ENCODE measurements around the gene ZMYM4. TPM values are rescaled to one million over a fixed set of nuclear protein-coding genes. Genes with fewer than 3 reads are reported as not detected.
"Not testable (repeated sequence)": the region's sequence is repeated elsewhere in the genome, so short reads cannot be mapped to it uniquely, and the experiment has no call there.

ZMYM4 gene
- total RNA-seq, 1 donor from 2014 or later: 116 TPM

DNA sequence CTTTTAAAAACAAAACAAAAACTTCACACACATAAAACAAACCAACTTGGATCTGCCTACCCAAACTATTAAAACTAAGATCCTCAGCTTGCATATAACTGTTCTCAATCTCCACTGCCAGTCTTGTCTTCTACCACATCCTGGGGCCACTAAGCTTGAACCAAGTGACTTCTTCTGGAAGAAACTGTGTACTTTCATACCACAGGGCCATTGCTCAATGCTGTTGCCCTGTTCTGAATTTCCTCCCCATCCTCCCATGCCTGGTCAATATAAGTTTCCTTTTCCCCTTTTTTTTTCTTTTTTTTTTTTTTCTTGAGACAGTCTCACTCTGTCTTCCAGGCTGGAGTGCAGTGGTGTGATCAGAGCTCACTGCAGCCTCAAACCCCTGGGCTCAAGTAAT, 178.8 kb downstream of the ZMYM4 start:
- no peak for DNase-seq (ENCODE audit: low spot score in 2 of 2)
- no peak for FAIRE-seq

DNA sequence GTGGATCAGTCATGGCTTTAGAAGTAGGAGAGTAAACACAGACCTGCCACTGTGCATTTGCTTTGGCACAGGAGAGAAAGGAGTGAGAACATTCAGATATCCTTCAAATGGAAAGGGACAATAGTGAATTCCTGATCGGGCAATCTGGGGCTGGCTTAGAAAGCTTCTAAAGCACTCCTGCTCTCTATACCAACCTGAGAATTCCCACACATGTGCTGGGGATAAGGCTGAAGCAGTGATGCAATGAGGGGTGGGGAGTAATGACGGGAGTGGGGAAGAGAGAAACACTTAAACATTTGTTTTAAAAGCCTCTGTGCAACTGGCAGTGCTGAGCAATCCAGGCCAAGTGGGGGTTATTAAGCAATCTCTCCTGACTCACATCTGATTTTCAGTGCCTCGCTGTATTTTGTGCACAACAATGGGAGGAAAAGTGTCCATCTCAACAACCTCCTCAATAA, 179.9 kb downstream of the ZMYM4 start:
- DNase-seq (ENCODE audit: low spot score in 2 of 2): no peak
- FAIRE-seq: no peak

DNA sequence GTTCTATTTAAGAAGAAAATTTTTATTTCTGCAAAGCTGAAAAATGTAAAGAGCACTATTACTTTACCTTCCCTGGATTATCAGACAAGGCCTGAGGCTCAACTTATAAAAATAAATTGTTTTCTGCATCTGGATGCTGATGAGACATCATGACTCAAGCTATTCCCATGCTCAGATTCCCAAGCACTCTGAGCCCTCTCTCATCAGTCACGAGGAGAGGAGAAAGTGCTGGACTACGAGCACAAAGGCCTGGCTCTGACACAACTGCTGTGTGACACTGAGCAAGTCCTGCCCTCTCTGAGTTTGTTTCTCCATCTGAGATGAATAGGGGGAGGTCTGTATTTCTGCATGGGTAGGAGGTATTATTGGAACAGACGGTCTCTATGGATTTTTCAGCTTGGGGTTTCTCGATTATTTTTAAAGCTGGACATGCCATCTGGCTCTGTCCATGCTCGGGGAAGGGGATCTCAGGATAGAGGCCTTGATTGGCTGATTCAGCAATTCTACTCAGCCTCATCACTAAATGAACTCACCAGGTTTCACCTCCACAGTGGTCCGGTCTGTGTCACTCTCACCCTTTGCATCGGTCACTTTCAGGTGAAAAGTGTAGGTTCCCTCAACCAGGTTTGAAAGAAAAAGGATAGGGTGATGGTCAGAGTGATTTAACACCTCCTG, 181.0 kb downstream of the ZMYM4 start:
- no peak for DNase-seq (ENCODE audit: low spot score in 2 of 2)
- FAIRE-seq: no peak

- peak; percentile 18 to 61 for DNase-seq (ENCODE audit: low spot score in 2 of 2)
- FAIRE-seq: no peak
Observed at GRCh38 chr1:35451125-35451528, 182.6 kb downstream of the ZMYM4 start.

DNA sequence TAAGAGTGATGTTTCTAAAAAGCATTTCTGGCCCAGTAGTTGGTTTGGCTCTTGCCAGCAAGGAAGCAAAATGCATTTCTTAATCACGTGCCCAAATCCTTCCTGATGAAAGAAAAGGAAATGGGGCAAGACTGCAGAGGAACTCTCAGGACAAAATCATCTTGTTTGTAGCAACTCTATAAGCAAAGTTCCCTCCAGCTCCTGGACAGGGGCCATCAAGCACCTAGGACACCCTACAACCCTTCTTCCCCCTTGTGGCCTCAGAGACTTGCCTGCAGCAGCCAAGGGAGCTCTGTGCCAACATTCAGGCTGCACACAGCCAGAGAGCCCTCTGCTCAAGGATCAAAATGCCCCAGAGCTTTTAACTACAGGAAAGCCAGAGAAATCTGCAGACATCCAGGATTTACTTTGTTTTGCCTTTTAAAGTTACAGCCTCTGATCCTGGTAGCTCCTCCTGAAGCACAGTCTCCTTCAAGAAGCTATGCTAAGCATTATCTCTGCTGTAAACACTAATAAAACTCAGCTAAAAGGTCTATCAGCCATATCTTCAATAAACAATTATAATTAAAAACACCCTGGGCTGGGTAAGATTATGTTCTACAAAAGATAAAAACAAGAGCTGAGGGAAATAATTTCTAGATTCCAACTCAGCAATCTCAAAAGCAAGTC, 183.7 kb downstream of the ZMYM4 start:
- FAIRE-seq (no peak), DNase-seq (ENCODE audit: low spot score in 2 of 2) (no peak)

DNA sequence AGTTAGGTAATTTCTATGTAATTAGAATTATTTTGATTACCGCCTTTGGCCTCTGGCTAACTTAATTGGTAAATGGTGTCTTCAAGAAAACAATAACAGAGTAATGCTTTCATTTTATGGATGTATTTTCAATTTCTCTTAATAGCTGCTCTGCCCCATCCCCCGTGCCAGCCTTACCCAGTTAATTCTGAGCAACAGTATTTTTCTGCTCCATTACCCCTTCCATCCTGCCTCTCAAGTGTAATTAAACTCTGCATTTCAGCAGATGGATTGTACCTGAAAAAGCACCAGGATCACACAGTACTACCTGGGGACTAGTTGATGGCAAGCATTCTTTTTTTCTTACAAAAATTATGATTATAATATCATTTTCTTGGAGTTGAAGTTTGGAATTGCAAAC, 184.5 kb downstream of the ZMYM4 start:
- DNase-seq (ENCODE audit: low spot score in 2 of 2) (no peak), FAIRE-seq (no peak)

- FAIRE-seq (no peak), DNase-seq (ENCODE audit: low spot score in 2 of 2) (no peak)
Observed at GRCh38 chr1:35454176-35454575, 185.7 kb downstream of the ZMYM4 start.

- DNase-seq (ENCODE audit: low spot score in 2 of 2) (no peak), FAIRE-seq (no peak)
Observed at GRCh38 chr1:35454616-35455015, 186.1 kb downstream of the ZMYM4 start.

DNA sequence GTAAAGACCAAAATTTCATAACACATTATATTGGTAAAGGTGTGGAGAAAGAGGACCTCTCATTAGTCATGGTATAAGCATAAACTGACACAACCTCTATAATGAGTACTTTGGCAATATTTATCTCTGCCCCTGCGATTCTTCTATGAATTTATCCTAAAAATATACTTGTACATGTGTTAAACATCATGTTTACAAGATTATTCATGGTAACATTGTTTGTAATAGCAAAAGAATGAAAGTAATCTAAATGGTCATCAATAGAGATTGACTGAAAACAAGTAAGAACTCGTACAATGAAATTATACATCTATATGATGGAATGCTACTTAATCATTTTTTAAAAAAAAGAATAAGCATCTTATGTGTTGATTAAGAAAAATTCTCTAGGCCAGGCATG, 192.3 kb downstream of the ZMYM4 start:
- DNase-seq (ENCODE audit: low spot score in 2 of 2): no peak
- no peak for FAIRE-seq

GRCh38 chr1:35461966-35462651, 193.6 kb downstream of the ZMYM4 start:
- no peak for FAIRE-seq
- no peak for DNase-seq (ENCODE audit: low spot score in 2 of 2)

DNA sequence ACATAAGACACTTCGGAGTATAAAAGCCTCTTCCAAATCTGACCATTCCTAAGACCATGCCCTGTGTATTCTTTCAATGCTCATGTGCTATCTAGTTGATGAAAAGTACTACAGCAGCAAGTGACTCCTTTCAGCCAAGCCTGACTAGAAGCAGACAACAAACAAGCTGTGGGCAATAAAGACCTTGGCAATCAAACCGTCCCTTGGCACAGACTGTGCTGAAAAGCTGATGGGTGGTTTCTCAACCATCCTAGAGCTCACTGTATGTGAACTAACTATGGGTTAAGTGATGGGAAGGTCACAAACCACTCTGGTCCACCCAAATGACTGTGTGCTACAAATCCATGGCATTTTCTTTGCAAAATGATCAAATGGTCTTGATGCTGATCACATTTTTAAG, 194.7 kb downstream of the ZMYM4 start:
- FAIRE-seq: no peak
- DNase-seq (ENCODE audit: low spot score in 2 of 2): no peak

DNA sequence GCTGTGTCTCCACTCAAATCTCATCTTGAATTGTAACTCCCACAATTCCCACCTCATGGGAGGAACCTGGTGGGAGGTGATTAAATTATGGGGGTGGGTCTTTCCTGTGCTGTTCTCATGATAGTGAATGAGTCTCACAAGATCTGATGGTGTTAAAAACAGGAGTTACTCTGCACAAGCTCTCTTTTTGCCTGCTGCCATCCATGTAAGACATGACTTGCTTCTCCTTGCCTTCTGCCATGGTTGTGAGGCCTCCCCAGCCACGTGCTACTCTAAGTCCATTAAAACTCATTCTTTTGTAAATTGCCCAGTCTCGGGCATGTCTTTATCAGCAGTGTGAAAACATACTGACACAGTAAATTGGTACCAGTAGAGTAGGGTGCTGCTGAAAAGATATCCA, 195.2 kb downstream of the ZMYM4 start:
- FAIRE-seq; DNase-seq (ENCODE audit: low spot score in 2 of 2): not testable (repeated sequence)

- DNase-seq (ENCODE audit: low spot score in 2 of 2) (no peak), FAIRE-seq (no peak)
Observed at GRCh38 chr1:35466120-35466519, 197.6 kb downstream of the ZMYM4 start.

DNA sequence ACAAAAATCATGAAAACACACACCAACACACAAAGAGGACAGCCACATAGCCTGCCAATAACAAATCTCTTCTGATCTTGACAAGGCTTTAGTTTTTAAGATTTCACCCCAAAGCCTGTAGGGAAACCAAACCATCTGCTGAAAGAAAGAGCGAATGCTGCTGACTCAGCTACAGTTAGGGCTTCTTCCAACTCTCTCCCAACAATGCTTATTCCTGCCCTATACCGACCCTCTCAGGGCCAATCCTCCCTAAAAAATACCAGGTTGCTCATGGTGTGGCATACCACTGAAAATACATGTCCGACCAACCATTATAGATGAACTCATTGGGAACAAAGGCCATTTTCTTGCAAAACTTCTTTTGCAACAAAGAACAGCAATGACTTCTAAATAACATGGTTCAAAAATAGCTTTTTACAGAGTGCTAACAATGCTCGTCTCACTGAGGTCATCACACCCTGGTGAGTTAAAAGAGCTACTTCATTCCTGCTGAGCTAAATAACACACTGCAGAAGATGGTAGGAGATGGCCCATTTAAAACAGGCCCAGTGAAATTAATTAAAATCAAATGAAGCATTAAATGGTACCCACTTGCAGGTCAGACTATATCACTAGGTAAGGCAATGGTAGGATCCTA, 202.6 kb downstream of the ZMYM4 start:
- no peak for DNase-seq (ENCODE audit: low spot score in 2 of 2)
- no peak for FAIRE-seq

Small RNAs within 50 kb of the gene (small RNA-seq; reads per million reads assigned to genes)
- not detected for gene RF00091

Other genes starting within 250 kb of the ZMYM4 start
- gene ZMYM6, start 236.8 kb upstream of the ZMYM4 start, total RNA-seq: 37.5 TPM
- gene ZMYM1, start 189.3 kb upstream of the ZMYM4 start, total RNA-seq: 32.6 TPM
- 364 TPM for gene SFPQ, start 75.6 kb upstream of the ZMYM4 start, total RNA-seq